GOT3 (cell line): ENCODE results near the gene TTYH1.
"Not testable (repeated sequence)": the region's sequence is repeated elsewhere in the genome, so short reads cannot be mapped to it uniquely, and the experiment has no call there.

Experiments used
- DNase-seq: peaks from one replicate; lab custom pipeline; 2025; ENCODE audit warnings: mixed read lengths; lab: John Stamatoyannopoulos, UW

Gene TTYH1

DNA sequence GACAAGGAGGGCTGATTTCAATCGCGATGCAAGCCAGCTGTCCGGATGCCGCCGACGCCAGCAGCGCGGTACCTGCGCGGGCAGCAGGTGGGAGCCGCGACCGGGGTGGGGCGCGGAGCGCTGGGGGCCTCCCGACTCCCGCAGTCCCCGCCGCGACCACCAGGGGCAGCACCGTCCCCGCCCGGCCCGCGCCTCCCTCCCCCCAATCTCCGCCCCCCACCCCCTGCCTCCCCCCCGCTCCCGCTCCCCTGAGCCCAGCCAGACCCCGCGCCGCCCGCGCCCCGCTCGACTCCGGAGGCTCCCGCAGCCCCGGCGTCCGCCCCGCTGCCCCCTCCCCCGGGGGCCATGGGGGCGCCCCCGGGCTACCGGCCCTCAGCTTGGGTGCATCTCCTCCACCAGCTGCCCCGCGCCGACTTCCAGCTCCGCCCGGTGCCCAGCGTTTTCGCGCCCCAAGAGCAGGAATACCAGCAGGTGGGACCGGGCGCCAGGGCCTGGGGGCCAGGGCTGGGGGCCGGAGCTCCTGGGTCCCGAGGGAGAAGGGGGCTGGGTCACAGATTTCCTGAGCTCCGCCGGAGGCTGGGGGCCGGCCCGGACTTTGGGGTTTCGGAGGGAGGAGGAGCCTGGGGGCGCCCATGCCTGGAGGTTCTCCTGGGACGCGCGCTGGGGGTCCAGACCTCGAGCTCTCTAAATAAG is at the start of gene TTYH1:
Gene TTYH1 (plus strand): TSS at position 257 of the 693 bp plus-strand sequence. CDS start 89 bp downstream, at position 346.
- no peak for DNase-seq

DNA sequence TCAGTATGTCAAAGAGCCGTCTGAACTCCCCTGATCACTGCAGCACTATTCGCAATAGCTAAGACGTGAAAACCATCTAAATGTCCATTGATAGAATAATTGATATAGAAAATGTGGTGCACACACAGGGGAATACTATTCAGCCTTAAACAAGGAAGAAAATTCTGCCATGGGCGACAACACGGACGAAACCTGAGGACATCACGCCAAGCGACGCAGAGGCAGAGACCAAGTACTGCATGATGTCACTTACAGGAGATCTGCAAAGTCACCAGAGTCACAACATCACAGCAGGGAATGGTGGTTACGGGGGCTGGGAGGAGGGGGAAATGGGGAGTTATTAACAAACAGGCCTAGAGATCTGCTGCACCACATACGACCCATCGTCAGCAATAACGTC is 49.5 kb upstream of the TTYH1 start:
- DNase-seq, result not testable (repeated sequence)

DNA sequence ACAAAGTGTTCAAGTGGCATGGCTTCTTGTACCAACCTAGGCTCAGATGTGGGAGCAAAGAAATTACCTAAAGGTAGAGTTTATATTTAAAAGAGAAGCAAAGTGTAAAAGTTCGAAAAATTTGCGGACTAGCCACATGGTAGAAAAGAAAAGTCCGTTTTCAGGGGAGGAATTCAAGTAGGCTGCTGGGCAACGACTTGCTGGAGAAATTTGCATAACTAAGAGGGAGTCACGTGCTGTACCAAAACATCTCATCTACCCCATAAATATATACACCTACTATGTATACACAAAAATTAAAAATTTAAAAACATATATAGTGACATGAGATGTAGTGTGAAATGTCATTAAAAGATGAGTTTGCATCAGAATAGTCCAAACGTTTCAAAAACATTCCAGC is 48.5 kb upstream of the TTYH1 start:
- no peak for DNase-seq

DNA sequence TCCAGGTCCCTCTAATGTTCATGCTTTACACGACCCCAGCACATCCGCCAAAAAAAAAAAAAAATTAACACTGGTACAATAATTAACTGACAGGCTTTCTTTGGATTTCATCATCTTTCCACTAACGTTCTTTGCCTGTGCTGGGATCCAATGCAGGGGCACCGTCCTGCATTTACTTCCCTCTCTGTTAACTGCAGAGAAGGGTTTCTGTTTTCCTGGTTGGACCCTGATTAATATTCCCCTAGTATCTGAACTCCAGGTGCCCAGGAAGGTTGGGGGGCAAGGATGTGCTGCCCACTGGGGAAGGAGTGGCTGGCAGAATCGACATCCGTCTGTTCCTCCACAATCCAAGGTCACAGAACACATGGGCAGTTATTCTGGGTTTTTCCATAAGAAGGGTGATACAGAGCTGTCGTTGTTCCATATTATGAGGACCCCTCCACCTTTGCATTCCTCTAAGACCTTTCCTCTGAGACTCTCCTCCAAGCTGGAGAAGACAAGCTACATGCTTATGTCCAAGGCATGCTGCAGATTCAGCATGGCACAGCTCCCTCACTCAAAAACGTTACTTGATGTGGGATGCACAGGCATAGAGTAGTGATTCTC is 46.1 kb upstream of the TTYH1 start:
- DNase-seq, result no peak

DNA sequence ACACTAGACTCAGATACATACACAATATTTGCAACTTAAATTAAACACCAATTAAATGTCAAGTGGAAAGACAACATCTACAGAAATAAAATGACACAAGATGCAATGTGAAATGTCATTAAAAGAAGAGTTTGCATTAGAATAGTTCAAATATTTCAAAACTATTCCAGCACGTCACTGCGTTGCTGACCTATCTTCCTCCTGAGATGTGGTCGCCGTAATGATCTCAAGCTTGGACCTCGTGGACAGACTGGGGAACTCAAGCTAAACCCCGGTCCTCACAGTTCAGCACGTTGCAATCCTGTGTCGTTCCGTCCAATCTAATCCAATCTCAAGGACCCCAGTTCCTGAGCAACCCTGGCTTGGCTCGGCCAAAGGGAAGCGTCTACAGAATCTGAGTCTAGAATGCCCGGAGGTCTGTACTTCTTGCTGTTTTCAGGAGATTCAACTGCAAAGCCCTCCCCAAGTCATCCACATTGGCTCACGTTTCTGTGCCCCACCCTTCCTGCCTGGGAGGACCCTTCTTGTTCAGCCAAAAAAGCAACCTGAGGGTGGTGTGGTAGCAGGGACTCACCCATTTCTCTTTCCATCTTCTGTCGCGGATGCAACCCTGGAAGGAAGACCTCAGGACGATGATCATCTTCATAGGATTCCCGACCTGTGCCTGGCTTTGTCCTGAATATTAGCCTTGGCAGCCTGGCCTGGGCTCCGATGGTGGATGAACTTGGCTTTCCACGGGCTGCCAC is 45.4 kb upstream of the TTYH1 start:
- DNase-seq, result not testable (repeated sequence)

DNA sequence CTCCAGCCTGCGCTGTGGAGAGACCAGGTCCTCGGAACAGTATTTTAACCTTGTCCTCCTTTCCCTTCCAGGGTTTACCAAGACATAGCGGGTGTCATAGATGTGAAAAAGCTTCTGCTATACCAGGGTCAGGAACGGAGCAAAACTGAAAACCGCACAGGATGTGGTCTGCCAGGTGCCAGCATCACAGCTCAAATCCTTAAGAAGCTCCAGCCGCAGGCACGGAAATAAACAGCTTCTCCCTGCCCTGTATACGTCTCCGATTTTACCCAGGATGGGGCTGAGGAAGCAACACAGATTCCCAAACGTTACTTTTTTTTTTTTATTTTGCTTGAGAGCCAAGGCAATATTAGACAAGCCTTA is 44.8 kb upstream of the TTYH1 start:
- DNase-seq, result not testable (repeated sequence)

DNA sequence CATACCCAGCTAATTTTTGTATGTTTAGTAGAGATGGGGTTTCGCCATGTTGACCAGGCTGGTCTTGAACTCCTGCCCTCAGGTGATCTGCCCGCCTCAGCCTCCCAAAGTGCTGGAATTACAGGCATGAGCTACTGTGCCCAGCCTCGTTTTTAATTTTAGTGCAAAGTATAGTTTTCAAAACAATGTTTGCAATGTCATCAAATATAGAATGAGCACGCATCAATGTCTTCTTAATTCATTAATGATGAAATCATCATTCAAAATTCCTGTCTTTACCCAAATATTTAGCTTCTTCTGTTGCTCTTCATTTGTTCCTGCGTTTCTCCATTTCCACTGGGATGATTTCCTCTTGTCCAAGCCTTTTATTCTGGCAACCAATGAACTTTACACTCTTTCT is 43.8 kb upstream of the TTYH1 start:
- not testable (repeated sequence) for DNase-seq

DNA sequence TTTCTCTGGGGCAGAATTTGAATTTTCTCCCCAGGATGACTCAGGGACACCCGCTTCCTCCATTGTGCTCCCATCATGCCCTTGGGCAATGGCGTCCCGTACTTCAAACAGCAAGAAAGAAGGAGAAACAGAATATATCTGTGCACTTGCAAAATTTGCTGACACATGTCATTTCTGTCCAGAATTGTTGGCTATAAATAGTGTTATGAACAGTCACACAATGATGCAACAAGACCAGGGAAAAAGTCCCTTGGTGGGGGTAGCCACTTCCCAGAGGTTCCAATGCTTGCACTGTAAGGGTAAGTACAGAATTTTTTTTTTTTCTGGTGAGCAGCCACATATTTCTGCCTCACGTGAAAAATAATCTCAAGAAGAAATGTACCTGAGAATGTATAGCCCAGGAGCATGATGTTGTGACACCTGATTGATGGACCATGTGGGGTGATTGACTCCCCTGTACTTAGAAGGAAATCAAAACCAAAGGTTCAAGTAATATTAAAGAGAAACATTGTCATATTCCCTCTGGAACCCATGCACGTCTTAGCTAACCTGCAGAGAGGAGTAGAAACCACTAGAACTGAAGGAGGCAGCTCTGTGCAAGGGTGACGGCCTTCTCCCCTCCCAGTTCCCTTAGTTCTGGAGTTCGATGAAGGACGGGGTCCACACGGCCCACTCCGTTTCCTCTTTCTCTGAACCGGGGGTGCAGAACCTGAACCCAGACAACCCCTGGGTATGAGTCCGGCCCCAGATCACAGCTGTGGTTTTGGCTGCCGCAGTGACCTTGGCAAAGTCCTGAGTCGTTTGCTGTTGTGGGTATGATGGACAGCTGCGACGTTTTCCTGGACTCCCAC is 41.3 kb upstream of the TTYH1 start:
- DNase-seq, result no peak

DNA sequence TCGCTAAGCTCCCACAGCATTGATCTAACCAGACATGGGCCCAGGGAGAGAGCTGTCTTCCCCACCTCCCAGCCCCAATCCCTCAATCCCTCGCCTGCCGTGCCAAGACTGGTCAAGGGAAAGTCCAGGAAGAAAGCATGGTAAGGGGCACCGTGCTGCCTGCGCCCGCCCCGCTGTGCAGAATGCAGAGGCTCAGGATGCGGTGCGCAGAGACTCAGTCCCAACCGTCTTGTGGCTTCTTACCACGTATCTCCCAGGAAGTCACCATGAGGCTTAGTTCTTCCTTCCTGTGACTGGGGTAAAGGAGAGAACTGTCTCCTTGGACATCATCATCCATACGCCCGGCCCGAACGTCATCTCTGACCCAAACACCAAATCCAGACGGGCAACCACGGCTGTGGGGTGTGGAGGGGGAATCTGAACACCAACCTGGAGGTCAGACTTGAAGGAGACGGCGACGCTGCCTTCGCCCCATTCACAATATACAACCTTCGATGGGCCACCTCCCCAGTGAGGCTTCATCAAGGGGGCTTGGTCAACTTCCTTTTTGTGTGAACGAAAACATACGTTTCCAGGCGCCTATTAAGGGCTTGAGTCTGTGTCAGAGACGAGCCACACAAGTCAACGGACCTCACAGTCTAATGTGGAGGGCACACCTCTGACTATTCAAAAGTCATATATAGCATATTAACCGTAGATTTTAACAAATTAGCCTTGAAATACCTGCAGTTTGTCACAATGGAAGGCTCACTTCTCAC is 39.9 kb upstream of the TTYH1 start:
- not testable (repeated sequence) for DNase-seq

DNA sequence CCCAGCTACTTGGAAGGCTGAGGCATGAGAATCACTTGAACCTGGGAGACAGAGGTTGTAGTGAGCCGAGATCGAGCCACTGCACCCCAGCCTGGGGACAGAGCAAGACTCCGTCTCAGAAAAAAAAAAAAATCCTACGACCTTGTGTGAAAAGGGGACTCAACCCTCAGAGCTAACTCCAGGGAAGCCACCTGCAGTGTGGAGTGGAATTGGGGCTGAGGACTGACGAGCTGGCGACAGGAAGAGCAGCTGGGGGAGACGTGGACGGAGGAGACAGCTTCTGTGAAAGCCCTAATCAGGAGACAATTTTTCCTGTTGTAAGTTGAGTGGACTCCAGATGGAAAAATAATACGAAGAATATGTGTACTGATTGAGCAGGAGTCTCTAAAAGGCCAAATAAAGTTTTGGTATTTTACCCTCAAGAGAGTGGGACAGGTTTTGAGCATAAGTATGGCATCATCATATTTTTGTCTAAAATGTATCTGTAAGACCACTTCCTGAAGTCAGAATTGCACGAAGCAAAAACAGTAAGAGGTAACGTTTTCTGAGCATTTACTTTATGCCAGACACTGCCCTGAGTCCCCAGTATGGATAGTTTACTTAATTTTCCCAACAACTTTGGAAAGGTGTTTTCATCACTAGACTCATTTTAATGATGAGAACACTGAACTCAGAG is 38.5 kb upstream of the TTYH1 start:
- DNase-seq, result no peak

DNA sequence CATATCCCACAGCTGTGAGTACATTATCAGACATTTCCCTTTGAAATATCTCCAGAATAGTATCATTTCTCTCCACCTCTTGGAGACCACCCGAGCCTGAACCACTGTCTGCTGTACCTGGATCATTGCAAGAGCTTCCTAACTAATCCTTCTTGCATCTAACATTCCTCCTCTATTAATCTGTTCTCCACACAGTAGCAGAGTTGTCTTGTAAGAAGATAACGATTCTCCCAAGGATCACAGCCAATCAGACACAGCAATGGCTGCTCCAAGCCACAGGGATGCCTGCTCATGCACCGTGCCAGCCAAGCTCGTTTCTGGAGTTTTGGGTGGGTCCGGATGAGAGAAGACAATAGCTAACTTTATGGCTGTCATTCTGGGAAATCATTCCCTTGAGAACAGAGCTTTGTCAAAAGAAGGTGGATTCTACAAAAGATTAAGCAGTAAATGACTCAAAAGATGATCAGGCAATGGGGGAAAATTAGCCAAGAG is 36.0 kb upstream of the TTYH1 start:
- DNase-seq, result no peak

DNA sequence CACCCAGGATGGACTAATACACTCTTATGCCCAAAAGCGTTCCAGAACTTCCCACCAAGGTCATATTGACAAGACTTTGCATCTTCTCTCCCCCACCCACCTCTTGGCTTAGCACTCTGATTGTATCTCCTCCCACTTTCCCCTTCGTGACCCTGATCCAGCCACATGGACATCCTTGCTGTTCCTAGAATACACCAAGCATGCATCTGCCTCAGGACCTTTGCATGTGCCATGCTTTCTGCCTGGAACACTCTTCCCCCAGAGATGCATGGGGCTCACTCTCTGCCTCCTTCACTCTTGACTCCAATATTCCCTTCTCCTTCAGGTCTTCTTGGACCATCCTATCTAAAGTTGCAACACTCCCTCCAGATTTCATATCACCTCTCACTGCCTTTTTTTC is 34.4 kb upstream of the TTYH1 start:
- DNase-seq, result no peak

DNA sequence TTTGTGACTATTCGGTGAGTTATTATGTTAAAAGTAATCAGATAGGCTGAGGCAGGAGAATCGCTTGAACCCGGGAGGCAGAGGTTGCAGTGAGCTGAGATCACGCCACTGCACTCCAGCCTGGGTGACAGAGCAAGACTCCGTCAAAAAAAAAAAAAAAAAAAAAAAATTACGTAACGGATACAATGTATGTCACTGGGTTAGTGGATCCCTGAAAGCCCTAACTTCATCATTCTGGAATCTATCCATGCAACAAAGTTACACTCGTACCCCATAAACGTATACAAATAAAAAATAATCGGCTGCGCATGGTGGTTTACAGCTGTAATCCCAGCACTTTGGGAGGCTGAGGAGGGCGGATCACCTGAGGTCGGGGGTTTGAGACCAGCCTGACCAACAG is 33.2 kb upstream of the TTYH1 start:
- DNase-seq, result not testable (repeated sequence)

DNA sequence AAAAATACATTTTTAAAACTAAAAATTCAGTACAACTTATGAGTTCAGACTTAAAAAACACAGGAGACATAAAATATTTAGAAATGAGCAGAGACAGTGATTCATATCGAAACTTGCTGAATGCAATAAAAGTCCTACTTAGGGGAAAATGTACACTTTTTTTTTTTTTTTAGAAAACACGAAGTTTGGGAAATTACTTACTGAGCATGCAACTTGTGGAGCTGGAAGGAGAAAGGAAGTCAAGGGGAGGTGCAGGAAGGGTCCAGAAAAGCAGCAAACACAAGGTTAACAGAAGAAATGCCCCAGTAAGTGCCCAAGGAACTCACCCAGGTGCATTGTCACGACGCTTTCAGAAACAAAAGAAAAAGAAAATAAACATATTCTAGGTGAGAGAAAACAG is 31.9 kb upstream of the TTYH1 start:
- DNase-seq, result no peak

DNA sequence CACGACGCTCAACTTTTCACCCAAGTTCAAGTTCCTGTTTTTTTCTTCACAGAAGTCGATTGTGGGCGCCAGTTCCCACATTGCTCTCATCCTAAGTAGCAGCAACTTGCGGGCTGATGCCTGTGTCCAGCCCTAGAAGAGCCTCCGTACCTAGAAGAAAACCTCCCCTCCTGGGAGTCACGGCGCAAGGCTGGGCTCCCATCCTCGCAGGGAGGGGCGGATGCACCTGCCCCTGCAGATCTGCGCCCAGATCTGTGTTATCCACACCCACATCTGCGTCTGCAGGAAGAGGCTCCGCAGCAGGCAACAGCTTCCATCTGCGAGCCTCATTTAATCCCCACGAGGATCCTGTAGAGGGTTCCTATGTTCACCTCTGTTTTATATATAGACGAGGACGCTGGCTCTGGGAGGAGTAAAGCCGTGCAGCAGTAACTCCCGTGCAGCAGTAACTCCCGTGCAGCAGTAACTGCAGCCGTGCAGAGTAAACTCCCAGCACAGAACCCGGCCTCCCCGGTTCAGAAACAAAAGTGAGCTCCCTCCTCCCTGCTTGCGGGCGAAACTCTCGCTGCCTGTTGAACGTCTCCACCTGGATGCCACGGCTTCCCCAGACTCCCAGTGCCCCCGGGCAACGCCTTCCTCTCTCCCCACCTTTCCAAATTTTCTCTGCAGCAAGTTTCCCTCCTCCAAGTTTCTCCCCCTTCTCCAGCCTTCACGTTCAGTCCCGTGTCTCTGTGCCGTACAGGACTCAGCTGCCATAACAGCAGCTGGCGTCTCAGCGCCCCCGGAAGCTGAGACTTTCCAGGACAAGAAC is 27.1 kb upstream of the TTYH1 start:
- no peak for DNase-seq

DNA sequence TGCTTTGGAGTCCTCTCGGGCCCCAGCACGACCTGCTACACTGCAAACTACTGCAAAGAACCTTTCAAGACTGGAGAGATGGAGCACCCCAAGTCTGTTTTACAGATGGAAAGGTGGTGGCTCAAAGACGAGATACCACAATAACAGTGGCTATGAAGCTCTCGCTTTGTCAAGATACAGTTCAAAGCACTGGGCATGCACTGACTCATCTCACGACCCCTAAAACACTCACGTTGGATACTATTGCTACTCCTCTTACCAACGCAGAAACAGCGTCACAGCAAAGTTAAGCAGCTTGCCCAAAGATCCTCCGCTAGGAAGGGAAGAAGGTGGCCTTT is 26.5 kb upstream of the TTYH1 start:
- no peak for DNase-seq

DNA sequence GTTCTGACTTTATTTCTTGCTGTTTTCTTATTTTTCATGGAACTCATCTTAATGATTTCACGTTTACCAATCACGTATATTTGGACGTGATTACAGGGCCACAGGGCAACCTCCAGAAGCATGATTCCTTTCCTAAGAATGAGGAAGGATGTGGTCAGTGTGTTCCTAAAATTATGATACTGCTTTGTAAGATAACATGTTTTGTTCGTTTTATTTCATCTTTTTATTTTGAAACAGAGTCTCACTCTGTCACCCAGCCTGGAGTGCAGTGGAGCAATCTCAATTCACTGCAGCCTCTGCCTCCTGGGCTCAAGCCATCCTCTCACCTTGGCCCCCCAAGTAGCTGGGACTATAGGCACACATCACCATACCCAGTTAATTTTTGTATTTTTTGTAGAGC is 25.7 kb upstream of the TTYH1 start:
- DNase-seq, result no peak

DNA sequence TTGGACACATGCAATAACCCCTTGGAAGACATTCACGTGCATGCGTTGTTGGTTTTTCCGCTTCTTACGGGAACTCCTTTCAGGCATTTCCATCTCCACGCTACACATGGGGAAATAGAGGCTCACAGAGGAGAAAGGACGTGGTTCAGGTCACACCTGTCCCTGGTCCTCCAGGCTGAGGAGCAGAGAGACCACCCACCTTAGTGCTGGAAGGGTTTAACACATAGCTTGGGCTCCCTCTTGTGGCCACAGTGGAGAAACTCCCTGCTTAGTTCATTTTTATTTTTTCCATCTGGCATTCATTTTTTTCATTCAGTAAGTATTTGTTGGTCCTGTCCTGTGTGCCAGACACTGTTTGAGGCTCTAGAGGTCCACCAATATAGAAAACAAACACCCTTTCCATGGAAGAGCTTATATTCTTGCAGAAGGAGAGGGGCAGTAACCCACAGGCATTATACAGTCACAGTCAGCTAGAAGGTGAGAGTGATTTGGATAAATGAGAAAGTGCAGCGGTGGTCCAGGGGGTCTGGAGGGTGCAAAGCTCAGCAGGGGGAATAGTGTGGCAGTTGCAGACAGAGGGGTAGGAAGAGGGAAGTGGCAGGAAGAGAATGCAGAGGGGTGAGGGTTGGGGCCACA is 24.2 kb upstream of the TTYH1 start:
- DNase-seq, result no peak

DNA sequence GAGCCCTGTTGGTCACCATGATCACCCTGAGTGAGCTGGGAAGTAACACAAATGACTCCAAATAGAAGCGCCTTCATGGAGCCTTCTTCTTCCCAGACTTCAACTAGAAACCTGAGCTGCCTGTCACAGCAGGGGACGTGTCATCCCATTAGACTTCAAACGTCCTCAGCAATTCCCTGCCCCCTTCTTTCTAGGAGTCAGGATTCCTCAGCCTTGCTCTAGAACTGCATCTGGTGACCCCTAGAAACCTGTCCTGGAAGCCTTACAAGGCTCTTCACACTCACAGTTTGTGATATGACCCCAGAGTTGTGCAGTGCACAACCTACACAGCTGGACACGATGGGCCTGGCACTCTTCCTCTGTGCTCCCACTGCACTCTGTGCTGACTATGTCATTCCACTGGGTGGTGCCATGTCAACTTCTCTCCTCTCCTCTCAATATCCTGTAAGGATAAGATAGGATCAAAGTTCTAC is 23.6 kb upstream of the TTYH1 start:
- DNase-seq, result no peak
